HepG2 (cell line): ENCODE measurements around the gene ANKRD36C. TPM values are rescaled to one million over a fixed set of nuclear protein-coding genes. Genes with fewer than 3 reads are reported as not detected.
"Not testable (repeated sequence)": the region's sequence is repeated elsewhere in the genome, so short reads cannot be mapped to it uniquely, and the experiment has no call there.

Experiments
- ATAC-seq: fragments of 200-7000 bp; cut with Tn5 transposase; 3 replicates; pipeline ENCODE4 v1.9.1; 2020; ENCODE audit warnings: mild to moderate bottlenecking, moderate library complexity
- BruUV-seq: library from RNA; stranded (reverse); fragments of 400-500 nt; replicated peaks from 2 replicates; lab custom pipeline; 2021; lab: Mats Ljungman, UMichigan
- CTCF ChIA-PET: fragments of 300-600 bp; formaldehyde crosslinking; extraction: SDS; loops from one replicate; lab custom pipeline; 2021; ENCODE audit warnings: low total read pairs, inconsistent platforms, low intra/inter-chr PET ratio; lab: Yijun Ruan, JAX
- POLR2A ChIA-PET: fragments of 350-600 bp; sonication (Branson Sonifier 250); formaldehyde crosslinking; loops from one replicate; lab custom pipeline; 2020; ENCODE audit warnings: antibody characterized with exemption, inconsistent platforms; lab: Yijun Ruan, JAX
- DNase-seq: peaks from one replicate; pipeline ENCODE4 v3.0.0-alpha.2; 2015; ENCODE audit warnings: low spot score
- FAIRE-seq: peaks from 3 replicates; lab custom pipeline; 2011; peaks lifted over from hg19 to GRCh38; lab: Jason Lieb, UNC
- H2AFZ ChIP-seq: one replicate; pipeline ENCODE4 v1.6.1; 2011; ENCODE audit warnings: low read length, inconsistent platforms
- H3K27ac ChIP-seq: fragments of 300-600 bp; 3 replicates; pipeline ENCODE4 v1.8.0; 2011; ENCODE audit warnings: mixed run types, mild to moderate bottlenecking, mixed read lengths, low read length, inconsistent platforms; ENCODE audit not compliant: insufficient read depth; ENCODE audit errors: extremely low read length
- H3K27me3 ChIP-seq, 2 experiments: fragments of 200-600 bp in 1 of 2; 2 replicates in 1 of 2; 3 replicates in 1 of 2; pipeline versions ENCODE4 v1.6.0 to v1.8.0; 2011; ENCODE audit warnings: low read length in 2 of 2, mild to moderate bottlenecking in 2 of 2, moderate library complexity in 2 of 2, inconsistent platforms in 1 of 2; ENCODE audit not compliant: insufficient read depth in 2 of 2, control insufficient read depth in 1 of 2
- H3K36me3 ChIP-seq, 2 experiments: fragments of 200-600 bp in 1 of 2; replicated peaks in 1 of 2; 2 replicates in 1 of 2; 3 replicates in 1 of 2; pipeline versions ENCODE4 v1.5.1 to v1.8.0; 2011; ENCODE audit warnings: low read length in 2 of 2, inconsistent platforms in 1 of 2; ENCODE audit not compliant: insufficient read depth in 2 of 2, control insufficient read depth in 1 of 2
- H3K4me1 ChIP-seq: 2 replicates; pipeline ENCODE4 v1.5.1; 2012; ENCODE audit warnings: low read length, inconsistent platforms; ENCODE audit not compliant: insufficient read depth
- H3K4me2 ChIP-seq: 2 replicates; pipeline ENCODE4 v1.6.0; 2011; ENCODE audit warnings: low read depth, low read length, inconsistent platforms
- H3K4me3 ChIP-seq, 3 experiments: fragments of 200-600 bp in 1 of 3; sonication (generic), shearing (Covaris generic) in 1 of 3; replicated peaks in 1 of 3; 2 replicates each; pipeline ENCODE4 v1.5.1; 2011 to 2016; ENCODE audit warnings: low read length in 3 of 3, inconsistent platforms in 2 of 3, low read depth in 2 of 3, mild to moderate bottlenecking in 2 of 3, control low read depth in 1 of 3, mixed read lengths in 1 of 3; ENCODE audit not compliant: insufficient read depth in 1 of 3
- H3K79me2 ChIP-seq: one replicate; pipeline ENCODE4 v1.6.1; 2011; ENCODE audit warnings: low read length, inconsistent platforms; ENCODE audit not compliant: insufficient read depth
- H3K9ac ChIP-seq: 2 replicates; pipeline ENCODE4 v1.6.0; 2011; ENCODE audit warnings: mild to moderate bottlenecking, low read depth, low read length, inconsistent platforms; ENCODE audit not compliant: insufficient read depth
- H3K9me3 ChIP-seq: 2 replicates; pipeline ENCODE4 v1.5.1; 2012; ENCODE audit warnings: mild to moderate bottlenecking, low read length
- H4K20me1 ChIP-seq: 2 replicates; pipeline ENCODE4 v1.6.0; 2011; ENCODE audit warnings: inconsistent platforms, mild to moderate bottlenecking, low read length, moderate library complexity; ENCODE audit not compliant: insufficient read depth
- WGBS: methylation state at CpG from one replicate; pipeline ENCODE4 v1.1.6; 2017; ENCODE audit warnings: low lambda C conversion rate; 5-methylcytosine and 5-hydroxymethylcytosine counted together
- in situ Hi-C: cut with HindIII; loops from 2 replicates; pipeline ENCODE4 v1.10.0; 2017; ENCODE audit warnings: low pct_unique_long_range_greater_than_20kb; ENCODE audit not compliant: extremely low pct_ligation_motif_present
- intact Hi-C: fragments of 100-400 bp; cut with micrococcal nuclease; formaldehyde crosslinking; loops from one replicate; pipeline ENCODE4 v1.10.0; 2022; ENCODE audit not compliant: unreplicated experiment
- polyA plus RNA-seq, 8 experiments: library from polyadenylated mRNA; depleted of rRNA in 3 of 8; stranded (reverse) in 7 of 8; unstranded in 1 of 8; fragments of >200 nt; fragmentation: Illumina TruSeq in 4 of 8; extraction: Trizol in 4 of 8; gene quantifications; 2 replicates each; pipeline versions ENCODE4 v1.2.1 to v1.2.3, GENCODE V29; 2011 to 2016; ENCODE audit warnings: low read depth in 4 of 8, missing spikeins in 1 of 8, mixed read lengths in 1 of 8; ENCODE audit not compliant: insufficient read depth in 1 of 8
- total RNA-seq, 5 experiments: library from RNA; depleted of rRNA; stranded (reverse); fragments of >200 nt; fragmentation: Illumina TruSeq; extraction: Trizol; gene quantifications; 2 replicates each; pipeline ENCODE4 v1.2.3, GENCODE V29; 2016; ENCODE audit warnings: low read depth in 1 of 5

ANKRD36C gene
- total and polyA plus RNA-seq, 2 of the 13 experiments (the other 11 are each of a cell fraction or from before 2014, with no cell fraction given), result 5.4 to 36.2 TPM

GRCh38 chr2:95951662-95952061, 40.0 kb downstream of the ANKRD36C start:
- H4K20me1 ChIP-seq, FAIRE-seq, H3K36me3 ChIP-seq, H3K9me3 ChIP-seq, POLR2A ChIA-PET, H3K27ac ChIP-seq, H3K4me1 ChIP-seq, H3K4me2 ChIP-seq, intact Hi-C loops, H3K79me2 ChIP-seq, BruUV-seq, H3K9ac ChIP-seq, CTCF ChIA-PET, DNase-seq, ATAC-seq, H3K27me3 ChIP-seq, in situ Hi-C loops, H3K4me3 ChIP-seq, H2AFZ ChIP-seq: not testable (repeated sequence)
- WGBS, result 53% methylated on average over 2 of the region's 2 CpGs

- H2AFZ ChIP-seq, H4K20me1 ChIP-seq, H3K27ac ChIP-seq, H3K79me2 ChIP-seq, H3K27me3 ChIP-seq, DNase-seq, CTCF ChIA-PET, ATAC-seq, H3K36me3 ChIP-seq, H3K9ac ChIP-seq, H3K4me1 ChIP-seq, H3K4me3 ChIP-seq, in situ Hi-C loops, FAIRE-seq, POLR2A ChIA-PET, BruUV-seq, intact Hi-C loops, H3K9me3 ChIP-seq, H3K4me2 ChIP-seq: not testable (repeated sequence)
- WGBS, result 77% methylated on average over 1 of the region's 1 CpG
These were observed 43.6 kb downstream of the ANKRD36C start for GRCh38 chr2:95948039-95948438.

- FAIRE-seq, result not testable (repeated sequence)
These were observed 51.7 kb downstream of the ANKRD36C start for GRCh38 chr2:95939947-95940346.

GRCh38 chr2:95930740-95931139, 60.9 kb downstream of the ANKRD36C start:
- H3K4me2 ChIP-seq, intact Hi-C loops, H4K20me1 ChIP-seq, H3K27ac ChIP-seq, FAIRE-seq, H3K4me1 ChIP-seq, in situ Hi-C loops, ATAC-seq, DNase-seq, H3K4me3 ChIP-seq, H2AFZ ChIP-seq, H3K9ac ChIP-seq, BruUV-seq, H3K36me3 ChIP-seq, CTCF ChIA-PET, H3K79me2 ChIP-seq, H3K27me3 ChIP-seq, H3K9me3 ChIP-seq, POLR2A ChIA-PET: not testable (repeated sequence)
- 96% methylated on average over 3 of the region's 3 CpGs for WGBS

More at GRCh38 chr2:95939947-95940346, 51.7 kb downstream of the ANKRD36C start:
- intact Hi-C loops, H3K79me2 ChIP-seq, H3K4me2 ChIP-seq, H3K4me1 ChIP-seq, H3K4me3 ChIP-seq, in situ Hi-C loops, H3K9ac ChIP-seq, H3K27ac ChIP-seq, H3K36me3 ChIP-seq, H2AFZ ChIP-seq, H3K9me3 ChIP-seq, H4K20me1 ChIP-seq, ATAC-seq, CTCF ChIA-PET, POLR2A ChIA-PET, DNase-seq, H3K27me3 ChIP-seq, BruUV-seq: not testable (repeated sequence)
- 76% methylated on average over 11 of the region's 11 CpGs for WGBS
